ENCODE results near the gene CREB3. TPM values are rescaled to one million over a fixed set of nuclear protein-coding genes. Genes with fewer than 3 reads are reported as not detected.

Gene CREB3
- total RNA-seq, 1 experiment from 2014 or later: 27.3 TPM

GRCh38 chr9:35700031-35700430, 32.4 kb upstream of the CREB3 start:
- Histone ChIP-seq H4K91ac (ENCODE audit: insufficient read length, low read depth, low read length) (no peak overlapping the region), H3K79me2 (ENCODE audit: insufficient read depth, low read length) (no peaks in the 10 kb centered on the region), H3K23me2 (ENCODE audit: insufficient read length, low read depth, low read length, poor library complexity, severe bottlenecking) (no peaks in the 10 kb centered on the region), H3K23ac (ENCODE audit: insufficient read length, low read depth, low read length) (no peak overlapping the region), H2BK120ac (ENCODE audit: low read depth, low read length, poor library complexity, severe bottlenecking) (no peak overlapping the region), H3K27ac (ENCODE audit: insufficient read length, low read depth, low read length) (no peak overlapping the region), H2AK5ac (ENCODE audit: insufficient read length, low read length) (no peak overlapping the region), H2BK20ac (ENCODE audit: low read depth, low read length, poor library complexity, severe bottlenecking) (no peak overlapping the region), H3K56ac (ENCODE audit: insufficient read length, low read depth, low read length) (no peak overlapping the region), H3K18ac (ENCODE audit: insufficient read length, low read depth, low read length) (no peak overlapping the region), H3K9me3 (ENCODE audit: control insufficient read depth, low read depth, low read length) (no peaks in the 10 kb centered on the region), H3K14ac (ENCODE audit: insufficient read depth, low read length) (no peak overlapping the region), H2BK12ac (ENCODE audit: insufficient read length, low read depth, low read length) (no peak overlapping the region), H3K9ac (ENCODE audit: extremely low read depth, insufficient read length, low read length) (no peak overlapping the region), H3K79me1 (ENCODE audit: insufficient read depth, low read depth, low read length, poor library complexity, severe bottlenecking) (no peaks in the 10 kb centered on the region), H2BK15ac (ENCODE audit: low read depth, low read length) (no peak overlapping the region), H3K4me1 (ENCODE audit: insufficient read depth, low read length) (no peaks in the 10 kb centered on the region), H3K4me2 (ENCODE audit: insufficient read depth, insufficient read length, low read length) (no peak overlapping the region), H3T11ph (ENCODE audit: low read length) (no peak overlapping the region), H2AFZ (ENCODE audit: low read length) (no peak overlapping the region), H3K27me3 (ENCODE audit: insufficient read depth, low read length) (no peaks in the 10 kb centered on the region), H3K4ac (ENCODE audit: low read depth, low read length) (no peak overlapping the region), H4K8ac (replicated peaks; ENCODE audit: insufficient read length, low read depth, low read length) (no peak overlapping the region), H4K5ac (ENCODE audit: insufficient read length, low read depth, low read length) (no peak overlapping the region), H4K20me1 (ENCODE audit: control insufficient read depth, insufficient read depth, insufficient read length) (no peaks in the 10 kb centered on the region), H2BK5ac (ENCODE audit: insufficient read length, low read length) (no peak overlapping the region)
- no peak for DNase-seq
- Mint-ChIP-seq H3K36me3 (ENCODE audit: insufficient read depth in 1 of 3, low read depth in 3 of 3) (peaks cover 2 to 27% (median 17%) of the 10 kb centered on the region in 3 experiments), H3K4me3 (no peak overlapping the region), H3K27me3 (ENCODE audit: low read depth) (no peaks in the 10 kb centered on the region), H3K27ac (no peak overlapping the region), H3K4me1 (no peaks in the 10 kb centered on the region; a peak in 1 of 4 replicates), H3K9me3 (no peaks in the 10 kb centered on the region)
- no peak for TF ChIP-seq CTCF (conservative IDR thresholded peaks at IDR 0.05)
- no CpG with 5 or more reads among the region's 11 CpGs for WGBS (ENCODE audit: extremely low coverage, insufficient read length, low lambda C conversion rate)

Measured in H9 (cell line).